Measurements from ENCODE around the gene LPIN3. TPM values are rescaled to one million over a fixed set of nuclear protein-coding genes. Genes with fewer than 3 reads are reported as not detected.

The LPIN3 gene
- total RNA-seq, 2 donors from 2014 or later, result 0.16 to 0.67 TPM

GRCh38 chr20:41348430-41349172, 8.0 kb downstream of the LPIN3 start:
- Mint-ChIP-seq H3K36me3 (ENCODE audit: low read depth) (no peaks in the 10 kb centered on the region), H3K4me3 (no peak overlapping the region), H3K27me3 (peaks cover 5% of the 10 kb centered on the region), H3K27ac (no peak overlapping the region), H3K4me1 (peaks cover 8% of the 10 kb centered on the region)
- ATAC-seq (no peak), DNase-seq (no peak)
- H3K9me3 ChIP-seq (ENCODE audit: control insufficient read depth, low read length, poor library complexity, severe bottlenecking), result no peaks in the 10 kb centered on the region

GRCh38 chr20:41349266-41349665, 8.6 kb downstream of the LPIN3 start:
- Mint-ChIP-seq H3K4me1 (peaks cover 8% of the 10 kb centered on the region), H3K27me3 (peaks cover 5% of the 10 kb centered on the region), H3K4me3 (no peak overlapping the region), H3K36me3 (ENCODE audit: low read depth) (no peaks in the 10 kb centered on the region), H3K27ac (no peak overlapping the region)
- no peaks in the 10 kb centered on the region for H3K9me3 ChIP-seq (ENCODE audit: control insufficient read depth, low read length, poor library complexity, severe bottlenecking)
- no peak for ATAC-seq
- DNase-seq, result no peak

GRCh38 chr20:41349943-41350342, 9.3 kb downstream of the LPIN3 start:
- no peak overlapping the region for H3K27ac Mint-ChIP-seq
- DNase-seq (no peak), ATAC-seq (no peak)

GRCh38 chr20:41350408-41350962, 9.9 kb downstream of the LPIN3 start:
- DNase-seq (no peak), ATAC-seq (no peak)
- Mint-ChIP-seq H3K4me3 (no peak overlapping the region), H3K4me1 (peaks cover 8% of the 10 kb centered on the region), H3K36me3 (ENCODE audit: low read depth) (no peaks in the 10 kb centered on the region), H3K27me3 (peaks cover 5% of the 10 kb centered on the region), H3K27ac (no peak overlapping the region)
- no peaks in the 10 kb centered on the region for H3K9me3 ChIP-seq (ENCODE audit: control insufficient read depth, low read length, poor library complexity, severe bottlenecking)

More at GRCh38 chr20:41349943-41350342, 9.3 kb downstream of the LPIN3 start:
- no peaks in the 10 kb centered on the region for H3K9me3 ChIP-seq (ENCODE audit: control insufficient read depth, low read length, poor library complexity, severe bottlenecking)
- Mint-ChIP-seq H3K4me3 (no peak overlapping the region), H3K4me1 (peaks cover 8% of the 10 kb centered on the region), H3K27me3 (peaks cover 5% of the 10 kb centered on the region), H3K36me3 (ENCODE audit: low read depth) (no peaks in the 10 kb centered on the region)

- H3K4me1 Mint-ChIP-seq, result peaks cover 6% of the 10 kb centered on the region
- DNase-seq, result no peak
- H3K9me3 ChIP-seq (ENCODE audit: control insufficient read depth, low read length, poor library complexity, severe bottlenecking), result no peaks in the 10 kb centered on the region
- no peak overlapping the region for H3K4me3 Mint-ChIP-seq
- peaks cover 5% of the 10 kb centered on the region for H3K27me3 Mint-ChIP-seq
- no peak overlapping the region for H3K27ac Mint-ChIP-seq
- H3K36me3 Mint-ChIP-seq (ENCODE audit: low read depth), result no peaks in the 10 kb centered on the region
- ATAC-seq, result no peak
These were observed 11.5 kb downstream of the LPIN3 start for GRCh38 chr20:41352106-41352505.

- ATAC-seq (no peak), DNase-seq (no peak)
- no peak overlapping the region for H3K4me3 Mint-ChIP-seq
- peaks cover 5% of the 10 kb centered on the region for H3K27me3 Mint-ChIP-seq
- H3K27ac Mint-ChIP-seq, result no peak overlapping the region
- no peaks in the 10 kb centered on the region for H3K9me3 ChIP-seq (ENCODE audit: control insufficient read depth, low read length, poor library complexity, severe bottlenecking)
- H3K4me1 Mint-ChIP-seq, result peaks cover 5% of the 10 kb centered on the region
- no peaks in the 10 kb centered on the region for H3K36me3 Mint-ChIP-seq (ENCODE audit: low read depth)
These were observed 12.0 kb downstream of the LPIN3 start for GRCh38 chr20:41352666-41353065.

GRCh38 chr20:41353530-41353929, 12.9 kb downstream of the LPIN3 start:
- H3K27me3 Mint-ChIP-seq, result peaks cover 5% of the 10 kb centered on the region
- ATAC-seq, result no peak
- H3K4me1 Mint-ChIP-seq, result peaks cover 5% of the 10 kb centered on the region

GRCh38 chr20:41355192-41355591, 14.6 kb downstream of the LPIN3 start:
- DNase-seq (no peak), ATAC-seq (no peak)
- H3K36me3 Mint-ChIP-seq (ENCODE audit: low read depth), result no peaks in the 10 kb centered on the region
- peaks cover 4% of the 10 kb centered on the region for H3K27me3 Mint-ChIP-seq
- H3K9me3 ChIP-seq (ENCODE audit: control insufficient read depth, low read length, poor library complexity, severe bottlenecking), result no peaks in the 10 kb centered on the region
- H3K27ac Mint-ChIP-seq, result no peak overlapping the region
- H3K4me3 Mint-ChIP-seq, result no peak overlapping the region
- H3K4me1 Mint-ChIP-seq, result peaks cover 5% of the 10 kb centered on the region

More at GRCh38 chr20:41353530-41353929, 12.9 kb downstream of the LPIN3 start:
- H3K4me3 Mint-ChIP-seq, result no peak overlapping the region
- no peak overlapping the region for H3K27ac Mint-ChIP-seq
- no peaks in the 10 kb centered on the region for H3K36me3 Mint-ChIP-seq (ENCODE audit: low read depth)
- no peak for DNase-seq
- no peaks in the 10 kb centered on the region for H3K9me3 ChIP-seq (ENCODE audit: control insufficient read depth, low read length, poor library complexity, severe bottlenecking)

GRCh38 chr20:41355598-41356203, 15.1 kb downstream of the LPIN3 start:
- no peak overlapping the region for H3K27ac Mint-ChIP-seq
- ATAC-seq (no peak), DNase-seq (no peak)
- H3K36me3 Mint-ChIP-seq (ENCODE audit: low read depth), result no peaks in the 10 kb centered on the region
- H3K9me3 ChIP-seq (ENCODE audit: control insufficient read depth, low read length, poor library complexity, severe bottlenecking), result no peaks in the 10 kb centered on the region
- H3K27me3 Mint-ChIP-seq, result no peaks in the 10 kb centered on the region
- peaks cover 2% of the 10 kb centered on the region for H3K4me1 Mint-ChIP-seq
- no peak overlapping the region for H3K4me3 Mint-ChIP-seq

- H3K27me3 Mint-ChIP-seq, result no peaks in the 10 kb centered on the region
- ATAC-seq, result no peak
- H3K36me3 Mint-ChIP-seq (ENCODE audit: low read depth), result no peaks in the 10 kb centered on the region
- H3K4me1 Mint-ChIP-seq, result peaks cover 2% of the 10 kb centered on the region
- H3K4me3 Mint-ChIP-seq, result no peak overlapping the region
- H3K27ac Mint-ChIP-seq, result no peak overlapping the region
- H3K9me3 ChIP-seq (ENCODE audit: control insufficient read depth, low read length, poor library complexity, severe bottlenecking), result no peaks in the 10 kb centered on the region
- no peak for DNase-seq
These were observed 16.3 kb downstream of the LPIN3 start for GRCh38 chr20:41356951-41357350.

- peaks cover 2% of the 10 kb centered on the region for H3K4me1 Mint-ChIP-seq
- no peaks in the 10 kb centered on the region for H3K27me3 Mint-ChIP-seq
- H3K36me3 Mint-ChIP-seq (ENCODE audit: low read depth), result no peaks in the 10 kb centered on the region
- H3K9me3 ChIP-seq (ENCODE audit: control insufficient read depth, low read length, poor library complexity, severe bottlenecking), result no peaks in the 10 kb centered on the region
- H3K27ac Mint-ChIP-seq, result no peak overlapping the region
- ATAC-seq (no peak), DNase-seq (no peak)
- no peak overlapping the region for H3K4me3 Mint-ChIP-seq
These were observed 17.0 kb downstream of the LPIN3 start for GRCh38 chr20:41357424-41358163.

GRCh38 chr20:41358230-41358629, 17.6 kb downstream of the LPIN3 start:
- ATAC-seq (no peak), DNase-seq (no peak)
- no peaks in the 10 kb centered on the region for H3K27me3 Mint-ChIP-seq
- no peaks in the 10 kb centered on the region for H3K36me3 Mint-ChIP-seq (ENCODE audit: low read depth)
- no peaks in the 10 kb centered on the region for H3K4me1 Mint-ChIP-seq
- H3K9me3 ChIP-seq (ENCODE audit: control insufficient read depth, low read length, poor library complexity, severe bottlenecking), result no peaks in the 10 kb centered on the region
- no peak overlapping the region for H3K27ac Mint-ChIP-seq
- H3K4me3 Mint-ChIP-seq, result no peak overlapping the region

- Mint-ChIP-seq H3K36me3 (ENCODE audit: low read depth) (no peaks in the 10 kb centered on the region), H3K27me3 (no peaks in the 10 kb centered on the region), H3K4me3 (no peak overlapping the region), H3K4me1 (no peaks in the 10 kb centered on the region), H3K27ac (no peak overlapping the region)
- DNase-seq, result no peak
- H3K9me3 ChIP-seq (ENCODE audit: control insufficient read depth, low read length, poor library complexity, severe bottlenecking), result no peaks in the 10 kb centered on the region
- no peak for ATAC-seq
These were observed 18.1 kb downstream of the LPIN3 start for GRCh38 chr20:41358717-41359116.
